ENCODE data around the gene PER3. TPM values are rescaled to one million over a fixed set of nuclear protein-coding genes. Genes with fewer than 3 reads are reported as not detected.

The PER3 gene
- total and polyA plus RNA-seq, 9 of the 15 experiments (the other 6 are each of a cell fraction or from before 2014, with no cell fraction given), result 11.9 to 22.5 (median 14.6) TPM

DNA sequence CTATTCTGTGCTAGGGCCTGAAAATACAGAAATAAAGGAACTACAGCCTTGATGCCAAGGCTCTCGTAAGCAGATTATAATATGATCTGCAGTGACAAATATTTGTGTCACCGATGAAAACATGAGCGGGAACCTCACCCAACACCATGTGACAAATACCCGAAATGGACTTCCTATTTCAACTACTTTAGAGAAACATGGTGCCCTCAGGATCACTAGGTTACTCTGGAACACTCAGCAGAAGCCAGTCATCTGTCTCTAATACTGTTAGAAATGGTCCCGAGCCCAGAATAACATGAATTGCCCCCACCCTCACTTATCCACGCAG, 13.5 kb upstream of the PER3 start (continued):
- TF ChIP-seq NELFE (IDR thresholded peaks at IDR 0.05; ENCODE audit: insufficient read depth, insufficient read length), result no peak
- TF ChIP-seq ESRRB (CRISPR knock-in tag; IDR thresholded peaks at IDR 0.05; ENCODE audit: borderline replicate concordance), result no peak
- TF ChIP-seq POLR2A (conservative IDR thresholded peaks at IDR 0.05), result no peak
- no peak for TF ChIP-seq EP300 (IDR thresholded peaks at IDR 0.05; ENCODE audit: low read length)
- TF ChIP-seq, protein P1, sequence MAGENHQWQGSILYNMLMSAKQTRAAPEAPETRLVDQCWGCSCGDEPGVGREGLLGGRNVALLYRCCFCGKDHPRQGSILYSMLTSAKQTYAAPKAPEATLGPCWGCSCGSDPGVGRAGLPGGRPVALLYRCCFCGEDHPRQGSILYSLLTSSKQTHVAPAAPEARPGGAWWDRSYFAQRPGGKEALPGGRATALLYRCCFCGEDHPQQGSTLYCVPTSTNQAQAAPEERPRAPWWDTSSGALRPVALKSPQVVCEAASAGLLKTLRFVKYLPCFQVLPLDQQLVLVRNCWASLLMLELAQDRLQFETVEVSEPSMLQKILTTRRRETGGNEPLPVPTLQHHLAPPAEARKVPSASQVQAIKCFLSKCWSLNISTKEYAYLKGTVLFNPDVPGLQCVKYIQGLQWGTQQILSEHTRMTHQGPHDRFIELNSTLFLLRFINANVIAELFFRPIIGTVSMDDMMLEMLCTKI (IDR thresholded peaks at IDR 0.05; ENCODE audit: partially characterized antibody), result no peak
- no peak for TF ChIP-seq ZNF436 (CRISPR knock-in tag; IDR thresholded peaks at IDR 0.05)
- TF ChIP-seq PRPF4 (IDR thresholded peaks at IDR 0.05; ENCODE audit: insufficient read depth, low read depth, low read length, poor library complexity, severe bottlenecking), result no peak
- no peak for TF ChIP-seq NCOA1 (IDR thresholded peaks at IDR 0.05; ENCODE audit: low read depth)
- no peak for TF ChIP-seq SMARCC2 (IDR thresholded peaks at IDR 0.05; ENCODE audit: low read depth)
- TF ChIP-seq HMGN3 (IDR thresholded peaks at IDR 0.05; ENCODE audit: borderline replicate concordance, extremely low read depth, insufficient read length, low read depth, low read length), result no peak
- no peak for TF ChIP-seq GABPB1 (CRISPR knock-in tag; IDR thresholded peaks at IDR 0.05)
- TF ChIP-seq ZNF57 (CRISPR knock-in tag; IDR thresholded peaks at IDR 0.05), result no peak
- peak; percentile 0; the same call in 1 of the 2 replicates for TF ChIP-seq EP400 (IDR thresholded peaks at IDR 0.05)
- TF ChIP-seq ZNF3 (CRISPR knock-in tag; IDR thresholded peaks at IDR 0.05), result no peak
- no peak for TF ChIP-seq ZNF764 (CRISPR knock-in tag; IDR thresholded peaks at IDR 0.05; ENCODE audit: low read depth)
- 0 out of 2 replicates have a peak, but pooled peaks have one; percentile 60 for TF ChIP-seq NFRKB (IDR thresholded peaks at IDR 0.05; ENCODE audit: low read depth)
- TF ChIP-seq SETDB1 (IDR thresholded peaks at IDR 0.05; ENCODE audit: low read length), result no peak
- no peak for TF ChIP-seq ZNF212 (CRISPR knock-in tag; IDR thresholded peaks at IDR 0.05)
- no peak for TF ChIP-seq NR2C2 (CRISPR knock-in tag; IDR thresholded peaks at IDR 0.05)
- no peak for TF ChIP-seq NR2C2 (tag; IDR thresholded peaks at IDR 0.05)
- TF ChIP-seq DIDO1 (tag; IDR thresholded peaks at IDR 0.05; ENCODE audit: low read depth), result no peak
- no peak for TF ChIP-seq CLOCK (CRISPR knock-in tag; IDR thresholded peaks at IDR 0.05; ENCODE audit: borderline replicate concordance)
- TF ChIP-seq RAD21 (CRISPR knock-in tag; conservative IDR thresholded peaks at IDR 0.05 in 1 of 2, IDR thresholded peaks at IDR 0.05 in 1 of 2), result no peak
- no peak for TF ChIP-seq ILK (tag; IDR thresholded peaks at IDR 0.05; ENCODE audit: borderline replicate concordance, low read depth)
- TF ChIP-seq L3MBTL2 (IDR thresholded peaks at IDR 0.05), result peak; percentile 72
- no peak for TF ChIP-seq HEY1 (CRISPR knock-in tag; IDR thresholded peaks at IDR 0.05; ENCODE audit: borderline replicate concordance)
- no peak for TF ChIP-seq ZNF785 (CRISPR knock-in tag; IDR thresholded peaks at IDR 0.05)
- TF ChIP-seq CAMTA2 (CRISPR knock-in tag; conservative IDR thresholded peaks at IDR 0.05), result no peak
- TF ChIP-seq BACH1 (tag; IDR thresholded peaks at IDR 0.05), result no peak
- TF ChIP-seq EWSR1 (IDR thresholded peaks at IDR 0.05; ENCODE audit: borderline replicate concordance, low read depth, partially characterized antibody), result no peak

Measured in K562 (cell line).